Stimulated activated CD4-positive, alpha-beta T cell treated with anti-CD3 and anti-CD28 coated beads, Interleukin-1b, Interleukin-23, amount 100 ng/mL, for 1 hour (primary cell): ENCODE measurements around the gene MIX23.

ENCODE experiments used
- DNase-seq, 2 donors: peaks; one replicate each; pipeline ENCODE4 v3.0.0-alpha.2; 2020; ENCODE audit warnings: low read depth in 2 of 2

Gene MIX23

GRCh38 chr3:122351612-122352011 is 31.4 kb downstream of the MIX23 start:
- DNase-seq: no peak

GRCh38 chr3:122350814-122351418 is 32.1 kb downstream of the MIX23 start:
- DNase-seq: no peak

- no peak for DNase-seq
These were observed 33.9 kb downstream of the MIX23 start for GRCh38 chr3:122349171-122349570.

GRCh38 chr3:122343654-122344053 is 39.4 kb downstream of the MIX23 start:
- no peak for DNase-seq

- no peak for DNase-seq
These were observed 40.2 kb downstream of the MIX23 start for GRCh38 chr3:122342803-122343202.

GRCh38 chr3:122332551-122332950 is 50.5 kb downstream of the MIX23 start:
- no peak for DNase-seq

GRCh38 chr3:122331886-122332285 is 51.1 kb downstream of the MIX23 start:
- no peak for DNase-seq

- no peak for DNase-seq
These were observed 57.3 kb downstream of the MIX23 start for GRCh38 chr3:122325769-122326168.

GRCh38 chr3:122324871-122325323 is 58.1 kb downstream of the MIX23 start, which contains the start of gene CSTA:
CSTA (plus strand) TSS chr3:122325248; CDS start chr3:122325293, 45 bp downstream.
- no peak for DNase-seq

GRCh38 chr3:122322095-122323075 is 60.6 kb downstream of the MIX23 start:
- DNase-seq: no peak

GRCh38 chr3:122318620-122319019 is 64.4 kb downstream of the MIX23 start:
- DNase-seq: no peak

GRCh38 chr3:122316368-122316767 is 66.7 kb downstream of the MIX23 start:
- no peak for DNase-seq

GRCh38 chr3:122315619-122316018 is 67.4 kb downstream of the MIX23 start:
- no peak for DNase-seq

GRCh38 chr3:122314228-122314876 is 68.7 kb downstream of the MIX23 start:
- no peak for DNase-seq

GRCh38 chr3:122313281-122313680 is 69.8 kb downstream of the MIX23 start:
- DNase-seq: no peak

GRCh38 chr3:122312826-122313225 is 70.2 kb downstream of the MIX23 start:
- DNase-seq: no peak

- DNase-seq: no peak
These were observed 72.7 kb downstream of the MIX23 start for GRCh38 chr3:122310361-122310760.
